ENCODE data around the gene RPRD2. TPM values are rescaled to one million over a fixed set of nuclear protein-coding genes. Genes with fewer than 3 reads are reported as not detected.

The RPRD2 gene
- total and polyA plus RNA-seq, 2 of the 4 experiments (the other 2 are of a cell fraction), result 3.9 to 11.6 TPM

DNA sequence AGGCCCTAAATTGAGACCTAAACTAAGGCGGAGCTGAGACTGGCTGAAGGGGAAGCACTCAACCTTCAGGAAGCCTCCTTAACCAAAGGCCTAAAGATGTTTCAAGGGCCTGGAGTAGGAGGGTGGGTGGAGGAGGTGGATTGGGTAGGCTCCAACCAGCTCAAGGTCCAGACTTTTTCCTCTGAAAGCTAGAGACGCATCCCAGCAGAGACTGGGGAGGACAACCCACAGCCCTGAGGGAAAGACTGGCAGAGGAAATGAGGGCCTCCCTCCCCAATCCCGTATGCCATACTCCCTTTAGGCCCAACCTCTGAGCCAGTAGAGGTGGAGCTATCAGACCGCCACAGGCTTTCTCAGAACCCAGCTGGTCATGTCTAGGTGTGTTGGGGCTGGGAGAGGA is 145.0 kb downstream of the RPRD2 start:
- Histone ChIP-seq H2AK5ac (ENCODE audit: low read depth, low read length) (peak overlapping the region; percentile 96), H3K14ac (replicated peaks; ENCODE audit: low read depth, low read length) (peak overlapping the region; percentile 94), H2BK5ac (ENCODE audit: low read depth, low read length, poor library complexity, severe bottlenecking) (peak overlapping the region; percentile 95), H2BK20ac (ENCODE audit: low read depth, low read length) (peak overlapping the region; percentile 10; the same call in 1 of the 2 replicates), H4K20me1 (ENCODE audit: insufficient read depth, low read length) (no peaks in the 10 kb centered on the region), H3K23ac (ENCODE audit: low read depth, low read length) (peak overlapping the region; percentile 95), H4K8ac (ENCODE audit: low read depth in 2 of 2, low read length in 2 of 2) (peak overlapping the region; percentile 79 to 86; a peak in 3 of 4 replicates), H3K4ac (ENCODE audit: low read depth, low read length) (peak overlapping the region; percentile 98), H3K9me3 (ENCODE audit: control insufficient read depth, insufficient read depth, low read length) (no peaks in the 10 kb centered on the region), H2BK120ac (ENCODE audit: low read depth, low read length) (peak overlapping the region; percentile 62), H3K36me3 (ENCODE audit: control insufficient read depth, insufficient read depth, low read length) (peaks cover 49% of the 10 kb centered on the region), H3K56ac (ENCODE audit: extremely low read depth, insufficient read depth, low read length) (peak overlapping the region; percentile 94; the same call in 1 of the 2 replicates), H3K18ac (ENCODE audit: low read depth, low read length) (0 out of 2 replicates have a peak overlapping the region, but pooled peaks have one; percentile 6), H2AFZ (replicated peaks; ENCODE audit: low read length, poor library complexity) (peak overlapping the region; percentile 85), H2BK15ac (ENCODE audit: low read depth, low read length) (peak overlapping the region; percentile 69; the same call in 1 of the 3 replicates), H3K27me3 (ENCODE audit: control insufficient read depth, insufficient read depth, low read length) (no peaks in the 10 kb centered on the region), H3K4me3 (ENCODE audit: insufficient read depth, low read depth, low read length) (peak overlapping the region; percentile 48; the same call in 1 of the 2 replicates), H2AK9ac (replicated peaks; ENCODE audit: low read depth, low read length, poor library complexity) (peak overlapping the region; percentile 100), H3K4me2 (ENCODE audit: low read depth, low read length) (peak overlapping the region; percentile 93), H4K5ac (ENCODE audit: low read depth, low read length) (peak overlapping the region; percentile 14), H4K91ac (ENCODE audit: insufficient read depth, low read depth, low read length) (peak overlapping the region; percentile 99), H3K4me1 (ENCODE audit: control insufficient read depth, insufficient read depth, low read length) (peaks cover 22% of the 10 kb centered on the region), H3K9ac (ENCODE audit: low read depth, low read length) (peak overlapping the region; percentile 85; the same call in 1 of the 2 replicates), H3K27ac (ENCODE audit: insufficient read depth, low read length) (peak overlapping the region; percentile 94; the same call in 1 of the 2 replicates), H3K9me1 (ENCODE audit: insufficient read depth, low read length) (peaks cover 29% of the 10 kb centered on the region), H3K79me1 (ENCODE audit: low read depth in 1 of 2, low read length in 2 of 2) (peaks cover 26 to 61% of the 10 kb centered on the region in 2 experiments)
- dilution Hi-C loops (cut with HindIII; ENCODE audit: low sequenced_read_pairs, unreplicated experiment) (no loop called here), intact Hi-C loops (cut with micrococcal nuclease) (no loop called here), in situ Hi-C loops (cut with MboI; ENCODE audit: low sequenced_read_pairs) (no loop called here)
- DNase-seq (no peak), ATAC-seq (ENCODE audit: low read depth) (no peak)
- POLR2A ChIA-PET (ENCODE audit: unreplicated experiment), result interaction anchor here (0.5 to 0.6 kb wide), 3 partner anchors 11 to 43 kb away, joined by 3 read pairs; no protein-coding TSS in a partner anchor
- TF ChIP-seq RCOR1 (IDR thresholded peaks at IDR 0.05; ENCODE audit: insufficient replicate concordance, low read length) (no peak), POLR2A (IDR thresholded peaks at IDR 0.05; ENCODE audit: low read depth, low read length) (no peak), CEBPB (IDR thresholded peaks at IDR 0.05; ENCODE audit: low read depth, low read length) (no peak), NFE2L2 (IDR thresholded peaks at IDR 0.05; ENCODE audit: low read depth, low read length) (no peak), RAD21 (IDR thresholded peaks at IDR 0.05; ENCODE audit: low read length) (no peak), BHLHE40 (IDR thresholded peaks at IDR 0.05; ENCODE audit: low read depth, low read length) (no peak), CHD1 (IDR thresholded peaks at IDR 0.05; ENCODE audit: low read depth, low read length) (no peak), ELK1 (IDR thresholded peaks at IDR 0.05; ENCODE audit: borderline replicate concordance, low read depth, low read length) (no peak), USF2 (IDR thresholded peaks at IDR 0.05; ENCODE audit: low read depth, low read length) (no peak), MXI1 (IDR thresholded peaks at IDR 0.05; ENCODE audit: borderline replicate concordance, low read depth, low read length) (no peak), MAZ (IDR thresholded peaks at IDR 0.05; ENCODE audit: borderline replicate concordance, low read depth, low read length) (no peak), MAFK (IDR thresholded peaks at IDR 0.05; ENCODE audit: low read depth, low read length) (no peak), SMC3 (IDR thresholded peaks at IDR 0.05; ENCODE audit: low read depth, low read length) (no peak), FOS (IDR thresholded peaks at IDR 0.05; ENCODE audit: low read depth, low read length) (no peak), RFX5 (IDR thresholded peaks at IDR 0.05; ENCODE audit: low read depth, low read length) (no peak)
- TF ChIP-seq, protein P1, sequence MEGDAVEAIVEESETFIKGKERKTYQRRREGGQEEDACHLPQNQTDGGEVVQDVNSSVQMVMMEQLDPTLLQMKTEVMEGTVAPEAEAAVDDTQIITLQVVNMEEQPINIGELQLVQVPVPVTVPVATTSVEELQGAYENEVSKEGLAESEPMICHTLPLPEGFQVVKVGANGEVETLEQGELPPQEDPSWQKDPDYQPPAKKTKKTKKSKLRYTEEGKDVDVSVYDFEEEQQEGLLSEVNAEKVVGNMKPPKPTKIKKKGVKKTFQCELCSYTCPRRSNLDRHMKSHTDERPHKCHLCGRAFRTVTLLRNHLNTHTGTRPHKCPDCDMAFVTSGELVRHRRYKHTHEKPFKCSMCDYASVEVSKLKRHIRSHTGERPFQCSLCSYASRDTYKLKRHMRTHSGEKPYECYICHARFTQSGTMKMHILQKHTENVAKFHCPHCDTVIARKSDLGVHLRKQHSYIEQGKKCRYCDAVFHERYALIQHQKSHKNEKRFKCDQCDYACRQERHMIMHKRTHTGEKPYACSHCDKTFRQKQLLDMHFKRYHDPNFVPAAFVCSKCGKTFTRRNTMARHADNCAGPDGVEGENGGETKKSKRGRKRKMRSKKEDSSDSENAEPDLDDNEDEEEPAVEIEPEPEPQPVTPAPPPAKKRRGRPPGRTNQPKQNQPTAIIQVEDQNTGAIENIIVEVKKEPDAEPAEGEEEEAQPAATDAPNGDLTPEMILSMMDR (conservative IDR thresholded peaks at IDR 0.05; ENCODE audit: low read depth, low read length), result no peak
- no TSS peak for BruUV-seq (replicated peaks)
- CTCF ChIA-PET, result interaction anchor here (0.6 to 1.3 kb wide), 2 partner anchors 24 to 208 kb away, joined by 3 to 5 read pairs; no protein-coding TSS in a partner anchor
- WGBS, 2 experiments (ENCODE audit: extremely low coverage in 2 of 2, insufficient read length in 1 of 2), result no CpG with 5 or more reads among the region's 4 CpGs

Measured in IMR-90 (cell line).